HCT116 (cell line): ENCODE data around the gene RPS27A. TPM values are rescaled to one million over a fixed set of nuclear protein-coding genes. Genes with fewer than 3 reads are reported as not detected.
"Not testable (repeated sequence)": the region's sequence is repeated elsewhere in the genome, so short reads cannot be mapped to it uniquely, and the experiment has no call there.

ENCODE experiments used
- ATAC-seq: fragments of 200-7000 bp; cut with Tn5 transposase; 2 replicates; pipeline ENCODE4 v1.9.1; 2020; ENCODE audit warnings: mild to moderate bottlenecking, moderate library complexity
- BruUV-seq: library from RNA; stranded (reverse); fragments of 400-500 nt; replicated peaks from 2 replicates; lab custom pipeline; 2021; lab: Mats Ljungman, UMichigan
- CTCF ChIA-PET: fragments of 300-600 bp; sonication (Branson Sonifier 250); formaldehyde crosslinking; loops from one replicate; lab custom pipeline; 2021; ENCODE audit warnings: antibody characterized with exemption; lab: Charles Lee
- POLR2A ChIA-PET: fragments of 300-600, 350-600 bp; sonication (Branson Sonifier 250); formaldehyde crosslinking; loops from one replicate; lab custom pipeline; 2021; ENCODE audit warnings: antibody characterized with exemption; lab: Charles Lee
- RAD21 ChIA-PET, 2 experiments: fragments of 300-600 bp; sonication (Branson Sonifier 250); formaldehyde crosslinking; loops; one replicate each; lab custom pipeline; 2023; ENCODE audit warnings: low total read pairs in 2 of 2; ENCODE audit not compliant: uncharacterized antibody in 2 of 2, unreplicated experiment in 2 of 2, low non-redundant PET in 1 of 2; lab: Charles Lee
- DNase-seq: peaks from one replicate; pipeline ENCODE4 v3.0.0-alpha.2; 2010; ENCODE audit warnings: low read depth, low spot score
- H2AFZ ChIP-seq: fragments of 200-600 bp; shearing (Covaris generic), sonication (generic); 2 replicates; pipeline ENCODE4 v1.6.1; 2017; ENCODE audit warnings: low read depth, mixed run types, mixed read lengths, antibody characterized with exemption, low read length; ENCODE audit not compliant: poor library complexity, severe bottlenecking
- H3K27ac ChIP-seq: 2 replicates; pipeline ENCODE4 v1.5.1; 2012; ENCODE audit warnings: low read depth, low read length
- H3K27me3 ChIP-seq: fragments of 200-600 bp; sonication (generic); 2 replicates; pipeline ENCODE4 v1.6.1; 2016; ENCODE audit warnings: mixed run types, low read length, mixed read lengths; ENCODE audit not compliant: insufficient read depth
- H3K36me3 ChIP-seq, 2 experiments: fragments of 200-500 bp in 1 of 2; fragments of 200-600 bp in 1 of 2; sonication (Bioruptor generic) in 1 of 2; sonication (generic) in 1 of 2; 2 replicates each; pipeline versions ENCODE4 v1.5.1 to v1.6.1; 2014 to 2016; ENCODE audit warnings: low read length in 2 of 2, inconsistent platforms in 1 of 2, mixed read lengths in 1 of 2, mixed run types in 1 of 2; ENCODE audit not compliant: insufficient read depth in 2 of 2, control insufficient read depth in 1 of 2
- H3K4me1 ChIP-seq, 2 experiments: fragments of 200-600 bp in 1 of 2; sonication (generic) in 1 of 2; 2 replicates each; pipeline versions ENCODE4 v1.5.1 to v1.6.1; 2012 to 2017; ENCODE audit warnings: low read length in 2 of 2, inconsistent platforms in 1 of 2, mild to moderate bottlenecking in 1 of 2, mixed read lengths in 1 of 2, mixed run types in 1 of 2, moderate library complexity in 1 of 2; ENCODE audit not compliant: insufficient read depth in 2 of 2, control insufficient read depth in 1 of 2
- H3K4me2 ChIP-seq: fragments of 200-600 bp; sonication (generic); 2 replicates; pipeline ENCODE4 v1.6.1; 2017; ENCODE audit warnings: mixed run types, low read length, mixed read lengths
- H3K4me3 ChIP-seq, 2 experiments: fragments of 200-600 bp in 1 of 2; sonication (generic) in 1 of 2; replicated peaks in 1 of 2; 2 replicates each; pipeline ENCODE4 v1.5.1; 2011 to 2016; ENCODE audit warnings: low read length in 2 of 2, control low read depth in 1 of 2, low read depth in 1 of 2, mild to moderate bottlenecking in 1 of 2, mixed read lengths in 1 of 2, mixed run types in 1 of 2
- H3K79me2 ChIP-seq: fragments of 200-600 bp; sonication (generic); 2 replicates; pipeline ENCODE4 v1.6.1; 2017; ENCODE audit warnings: mild to moderate bottlenecking, mixed run types, low read length, moderate library complexity, mixed read lengths; ENCODE audit not compliant: insufficient read depth
- H3K9ac ChIP-seq: fragments of 200-600 bp; sonication (generic); 2 replicates; pipeline ENCODE4 v1.6.1; 2016; ENCODE audit warnings: low read length, mixed read lengths
- H3K9me2 ChIP-seq: fragments of 200-600 bp; sonication (generic), shearing (Covaris generic); 2 replicates; pipeline ENCODE4 v1.6.1; 2017; ENCODE audit warnings: mixed run types, mild to moderate bottlenecking, moderate library complexity; ENCODE audit not compliant: insufficient read depth
- H3K9me3 ChIP-seq, 2 experiments: fragments of 200-500 bp in 1 of 2; fragments of 200-600 bp in 1 of 2; sonication (Bioruptor generic) in 1 of 2; sonication (generic) in 1 of 2; 2 replicates each; pipeline ENCODE4 v1.6.1; 2014 to 2017; ENCODE audit warnings: low read length in 2 of 2, mixed read lengths in 2 of 2, inconsistent platforms in 1 of 2, low read depth in 1 of 2, mild to moderate bottlenecking in 1 of 2, mixed run types in 1 of 2, moderate library complexity in 1 of 2; ENCODE audit not compliant: control insufficient read depth in 1 of 2, insufficient read depth in 1 of 2
- H4K20me1 ChIP-seq: fragments of 200-600 bp; sonication (generic), shearing (Covaris generic); 2 replicates; pipeline ENCODE4 v1.6.1; 2017; ENCODE audit warnings: mixed run types, mild to moderate bottlenecking, moderate library complexity; ENCODE audit not compliant: insufficient read depth
- EGR1 ChIP-seq: IDR thresholded peaks from 2 replicates; pipeline ENCODE4 v1.6.1; 2012; ENCODE audit warnings: low read depth
- ELF1 ChIP-seq: IDR thresholded peaks from 2 replicates; pipeline ENCODE4 v1.6.1; 2012; ENCODE audit warnings: low read depth, borderline replicate concordance
- EZH2 ChIP-seq: fragments of 200-600 bp; sonication (generic); IDR thresholded peaks from 2 replicates; pipeline ENCODE4 v1.6.1; 2017; ENCODE audit warnings: antibody characterized with exemption, mixed run types
- POLR2AphosphoS5 ChIP-seq: IDR thresholded peaks from 2 replicates; pipeline ENCODE4 v1.6.1; 2011; ENCODE audit warnings: mild to moderate bottlenecking, low read depth, low read length, moderate library complexity
- RAD21 ChIP-seq: IDR thresholded peaks from 2 replicates; pipeline ENCODE4 v1.6.1; 2012; ENCODE audit warnings: low read depth, mild to moderate bottlenecking
- SIN3A ChIP-seq: IDR thresholded peaks from 2 replicates; pipeline ENCODE4 v1.6.1; 2012; ENCODE audit warnings: low read depth
- SP1 ChIP-seq: IDR thresholded peaks from 2 replicates; pipeline ENCODE4 v1.6.1; 2012; ENCODE audit warnings: low read depth
- TCF7L2 ChIP-seq: IDR thresholded peaks from 2 replicates; pipeline ENCODE4 v1.7.0; 2011; ENCODE audit warnings: borderline replicate concordance, inconsistent platforms; ENCODE audit not compliant: insufficient read depth, insufficient read length; ENCODE audit errors: extremely low read depth
- YY1 ChIP-seq: IDR thresholded peaks from 2 replicates; pipeline ENCODE4 v1.6.1; 2011; ENCODE audit warnings: low read length, low read depth, moderate library complexity, mild to moderate bottlenecking; ENCODE audit not compliant: insufficient replicate concordance; ENCODE audit errors: extremely low read depth
- ZFX ChIP-seq: fragments of 450-650 bp; IDR thresholded peaks from 2 replicates; pipeline ENCODE4 v1.6.1; 2017
- ZNF274 ChIP-seq: fragments of 200-500 bp; sonication (Bioruptor generic); IDR thresholded peaks from 2 replicates; pipeline ENCODE4 v1.6.1; 2014; ENCODE audit warnings: mild to moderate bottlenecking, low read depth, low read length, inconsistent platforms
- intact Hi-C: fragments of 100-400 bp; cut with micrococcal nuclease; formaldehyde crosslinking; loops from 2 replicates; pipeline ENCODE4 v1.10.0; 2022
- total RNA-seq: library from RNA; stranded (reverse); gene quantifications from one replicate; pipeline ENCODE4 v1.2.1, GENCODE V29; 2021; ENCODE audit not compliant: unreplicated experiment
- TF ChIP-seq, protein P1 (sequence below), 3 experiments: fragments of 200-600 bp in 1 of 3; sonication (generic) in 1 of 3; IDR thresholded peaks in 2 of 3; conservative IDR thresholded peaks in 1 of 3; 2 replicates each; pipeline ENCODE4 v1.5.1; 2012 to 2017; ENCODE audit warnings: low read depth in 2 of 3, low read length in 2 of 3, antibody characterized with exemption in 1 of 3, borderline replicate concordance in 1 of 3, control low read depth in 1 of 3, mild to moderate bottlenecking in 1 of 3, mixed read lengths in 1 of 3, mixed run types in 1 of 3, moderate library complexity in 1 of 3; ENCODE audit not compliant: insufficient read depth in 1 of 3
- TF ChIP-seq, protein P2 (sequence below): IDR thresholded peaks from 2 replicates; pipeline ENCODE4 v1.6.1; 2012
- TF ChIP-seq, protein P3 (sequence below): IDR thresholded peaks from 2 replicates; pipeline ENCODE4 v1.6.1; 2012

Gene RPS27A
- total RNA-seq, 1 experiment from 2014 or later, result 1,291 TPM

DNA sequence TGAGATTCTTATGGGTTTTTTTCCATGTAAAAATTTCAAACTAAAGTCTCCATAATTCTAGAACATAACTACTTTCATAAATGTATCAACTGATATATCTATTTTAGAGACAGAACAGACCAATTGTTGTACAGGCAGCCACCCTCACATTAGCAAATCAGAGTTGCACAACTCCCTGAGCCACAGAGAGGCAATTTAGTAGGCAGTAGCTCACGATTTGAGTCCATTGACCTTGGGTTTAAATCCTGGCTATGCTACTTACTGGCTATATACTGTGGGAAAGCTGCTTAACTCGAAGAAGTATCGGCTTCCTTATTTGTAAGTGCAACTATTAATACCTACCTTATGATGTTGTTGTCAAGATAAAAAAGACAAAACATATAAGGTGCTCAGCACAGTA is 20.3 kb downstream of the RPS27A start:
- Histone ChIP-seq H3K9ac (no peak overlapping the region), H3K9me3 (no peaks in the 10 kb centered on the region), H4K20me1 (no peaks in the 10 kb centered on the region), H2AFZ (no peak overlapping the region), H3K27me3 (no peaks in the 10 kb centered on the region), H3K36me3 (peaks cover 9 to 18% of the 10 kb centered on the region in 2 experiments; a peak in 3 of 4 replicates), H3K79me2 (no peaks in the 10 kb centered on the region), H3K4me3 (no peak overlapping the region), H3K9me2 (no peaks in the 10 kb centered on the region), H3K27ac (no peak overlapping the region), H3K4me1 (no peaks in the 10 kb centered on the region), H3K4me2 (no peak overlapping the region)
- intact Hi-C loops, result no loop called here
- TF ChIP-seq EGR1, result no peak
- no peak for TF ChIP-seq SIN3A
- TF ChIP-seq SP1, result no peak
- TF ChIP-seq, protein P1, sequence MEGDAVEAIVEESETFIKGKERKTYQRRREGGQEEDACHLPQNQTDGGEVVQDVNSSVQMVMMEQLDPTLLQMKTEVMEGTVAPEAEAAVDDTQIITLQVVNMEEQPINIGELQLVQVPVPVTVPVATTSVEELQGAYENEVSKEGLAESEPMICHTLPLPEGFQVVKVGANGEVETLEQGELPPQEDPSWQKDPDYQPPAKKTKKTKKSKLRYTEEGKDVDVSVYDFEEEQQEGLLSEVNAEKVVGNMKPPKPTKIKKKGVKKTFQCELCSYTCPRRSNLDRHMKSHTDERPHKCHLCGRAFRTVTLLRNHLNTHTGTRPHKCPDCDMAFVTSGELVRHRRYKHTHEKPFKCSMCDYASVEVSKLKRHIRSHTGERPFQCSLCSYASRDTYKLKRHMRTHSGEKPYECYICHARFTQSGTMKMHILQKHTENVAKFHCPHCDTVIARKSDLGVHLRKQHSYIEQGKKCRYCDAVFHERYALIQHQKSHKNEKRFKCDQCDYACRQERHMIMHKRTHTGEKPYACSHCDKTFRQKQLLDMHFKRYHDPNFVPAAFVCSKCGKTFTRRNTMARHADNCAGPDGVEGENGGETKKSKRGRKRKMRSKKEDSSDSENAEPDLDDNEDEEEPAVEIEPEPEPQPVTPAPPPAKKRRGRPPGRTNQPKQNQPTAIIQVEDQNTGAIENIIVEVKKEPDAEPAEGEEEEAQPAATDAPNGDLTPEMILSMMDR (IDR thresholded peaks at IDR 0.05 in 2 of 3, conservative IDR thresholded peaks at IDR 0.05 in 1 of 3; ENCODE audit: borderline replicate concordance in 1 of 3, insufficient read depth in 1 of 3, low read depth in 2 of 3, low read length in 2 of 3), result no peak
- TF ChIP-seq, protein P2, sequence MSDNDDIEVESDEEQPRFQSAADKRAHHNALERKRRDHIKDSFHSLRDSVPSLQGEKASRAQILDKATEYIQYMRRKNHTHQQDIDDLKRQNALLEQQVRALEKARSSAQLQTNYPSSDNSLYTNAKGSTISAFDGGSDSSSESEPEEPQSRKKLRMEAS, result no peak
- TF ChIP-seq, protein P3, sequence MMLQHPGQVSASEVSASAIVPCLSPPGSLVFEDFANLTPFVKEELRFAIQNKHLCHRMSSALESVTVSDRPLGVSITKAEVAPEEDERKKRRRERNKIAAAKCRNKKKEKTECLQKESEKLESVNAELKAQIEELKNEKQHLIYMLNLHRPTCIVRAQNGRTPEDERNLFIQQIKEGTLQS, result no peak
- TF ChIP-seq POLR2AphosphoS5, result no peak
- TF ChIP-seq EZH2, result no peak
- TF ChIP-seq ELF1, result no peak
- no peak for TF ChIP-seq ZNF274
- TF ChIP-seq YY1, result no peak
- TF ChIP-seq RAD21, result no peak
- no peak for TF ChIP-seq TCF7L2
- no peak for TF ChIP-seq ZFX
- RAD21 ChIA-PET, result no interaction called here
- BruUV-seq, result no TSS peak
- POLR2A ChIA-PET, result no interaction called here
- CTCF ChIA-PET, result no interaction called here
- DNase-seq (no peak), ATAC-seq (no peak)

DNA sequence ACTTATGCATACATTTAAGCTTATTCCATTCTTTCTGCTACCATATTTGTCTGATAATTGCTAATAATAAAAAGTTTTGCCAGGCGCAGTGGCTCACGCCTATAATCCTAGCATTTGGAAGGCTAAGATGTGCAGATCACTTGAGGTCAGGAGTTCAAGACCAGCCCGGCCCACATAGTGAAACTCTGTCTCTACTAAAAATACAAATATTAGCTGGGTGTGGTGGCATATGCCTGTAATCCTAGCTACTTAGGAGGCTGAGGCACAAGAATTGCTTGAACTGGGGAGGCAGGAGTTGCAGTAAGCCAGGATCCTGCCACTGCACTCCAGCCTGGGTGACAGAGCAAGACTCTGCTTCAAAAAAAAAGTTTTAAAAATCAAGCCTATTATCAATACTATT is 27.1 kb downstream of the RPS27A start:
- RAD21 ChIA-PET, result interaction anchor here in 1 of 2 experiments (0.6 kb wide), 1 partner anchor 9 kb away, joined by 4 read pairs; no protein-coding TSS in a partner anchor
- H3K9ac ChIP-seq, H3K4me3 ChIP-seq, H3K9me2 ChIP-seq, H3K27ac ChIP-seq, H3K9me3 ChIP-seq, H3K27me3 ChIP-seq, intact Hi-C loops, BruUV-seq, H4K20me1 ChIP-seq, H3K4me2 ChIP-seq, CTCF ChIA-PET, DNase-seq, H3K79me2 ChIP-seq, ATAC-seq, POLR2A ChIA-PET, H3K4me1 ChIP-seq, H2AFZ ChIP-seq: not testable (repeated sequence)
- H3K36me3 ChIP-seq, result peaks cover 16 to 28% of the 10 kb centered on the region in 2 experiments
